B cell (primary cell): ENCODE measurements around the gene SHE. TPM values are rescaled to one million over a fixed set of nuclear protein-coding genes. Genes with fewer than 3 reads are reported as not detected.

Experiments
- ATAC-seq: fragments of 200-7000 bp; cut with Tn5 transposase; one replicate; pipeline ENCODE4 v1.10.0; 2021; ENCODE audit warnings: low read depth, mild to moderate bottlenecking, moderate number of reproducible peaks, moderate library complexity
- CTCF ChIA-PET: fragments of 350-600 bp; sonication (Branson Sonifier 250); formaldehyde crosslinking; loops from one replicate; lab custom pipeline; 2021; ENCODE audit warnings: antibody characterized with exemption, inconsistent platforms; lab: Charles Lee
- POLR2A ChIA-PET: fragments of 350-600 bp; sonication (Branson Sonifier 250); formaldehyde crosslinking; loops from one replicate; lab custom pipeline; 2021; ENCODE audit warnings: antibody characterized with exemption; lab: Charles Lee
- DNase-seq: peaks from one replicate; pipeline ENCODE4 v3.0.0; 2013
- H2AFZ ChIP-seq: 2 replicates; pipeline ENCODE4 v1.6.1; 2012; ENCODE audit warnings: mild to moderate bottlenecking, low read depth, low read length; ENCODE audit not compliant: insufficient read depth, poor library complexity, severe bottlenecking
- H3K27ac ChIP-seq, 2 donors: 1 replicate in 1 of 2; 2 replicates in 1 of 2; pipeline ENCODE4 v1.5.1; 2012 to 2013; ENCODE audit warnings: low read length in 2 of 2, mild to moderate bottlenecking in 2 of 2, moderate library complexity in 1 of 2
- H3K27me3 ChIP-seq, 4 experiments: fragments of 200-600 bp in 1 of 4; sonication (generic) in 1 of 4; replicated peaks in 1 of 4; 1 replicate in 2 of 4; 2 replicates in 2 of 4; pipeline versions ENCODE4 v1.6.1 to v1.7.0; 2013 to 2016; ENCODE audit warnings: low read length in 3 of 4, mild to moderate bottlenecking in 2 of 4, mixed read lengths in 1 of 4, moderate library complexity in 1 of 4; ENCODE audit not compliant: insufficient read depth in 4 of 4, control insufficient read depth in 3 of 4; ENCODE audit errors: control extremely low read depth in 1 of 4
- H3K36me3 ChIP-seq, 2 experiments: replicated peaks in 1 of 2; 1 replicate in 1 of 2; 2 replicates in 1 of 2; pipeline versions ENCODE4 v1.6.1 to v1.7.1; 2013; ENCODE audit warnings: low read length in 1 of 2; ENCODE audit not compliant: insufficient read depth in 2 of 2, control insufficient read depth in 1 of 2; ENCODE audit errors: control extremely low read depth in 1 of 2, extremely low read depth in 1 of 2
- H3K4me1 ChIP-seq, 2 donors: fragments of 200-600 bp in 1 of 2; sonication (generic) in 1 of 2; 1 replicate in 1 of 2; 2 replicates in 1 of 2; pipeline versions ENCODE4 v1.5.1 to v1.6.1; 2013 to 2017; ENCODE audit warnings: low read length in 2 of 2; ENCODE audit not compliant: control insufficient read depth in 2 of 2, insufficient read depth in 2 of 2
- H3K4me2 ChIP-seq: replicated peaks from 2 replicates; pipeline ENCODE3; 2012; ENCODE audit warnings: mild to moderate bottlenecking, low read depth, low read length; ENCODE audit not compliant: poor library complexity, severe bottlenecking
- H3K4me3 ChIP-seq, 5 experiments: fragments of 200-600 bp in 1 of 5; sonication (generic) in 1 of 5; 1 replicate in 3 of 5; 2 replicates in 2 of 5; pipeline versions ENCODE4 v1.5.1 to v1.7.0; 2011 to 2016; ENCODE audit warnings: low read length in 4 of 5, mild to moderate bottlenecking in 4 of 5, low read depth in 2 of 5, control low read depth in 1 of 5, moderate library complexity in 1 of 5; ENCODE audit not compliant: insufficient read depth in 1 of 5; ENCODE audit errors: control extremely low read depth in 1 of 5, extremely low read depth in 1 of 5
- H3K79me2 ChIP-seq: fragments of 200-600 bp; sonication (generic); one replicate; pipeline ENCODE4 v1.6.0; 2016; ENCODE audit warnings: low read length; ENCODE audit not compliant: control insufficient read depth, insufficient read depth
- H3K9ac ChIP-seq: fragments of 200-600 bp; sonication (generic); 2 replicates; pipeline ENCODE4 v1.6.1; 2017; ENCODE audit warnings: mild to moderate bottlenecking, low read length, moderate library complexity
- H3K9me3 ChIP-seq, 3 donors: one replicate each; pipeline versions ENCODE4 v1.6.1 to v1.7.1; 2013; ENCODE audit warnings: low read length in 2 of 3; ENCODE audit not compliant: control insufficient read depth in 2 of 3, insufficient read depth in 1 of 3; ENCODE audit errors: control extremely low read depth in 1 of 3
- H4K20me1 ChIP-seq: 2 replicates; pipeline ENCODE4 v1.6.0; 2012; ENCODE audit warnings: mild to moderate bottlenecking, low read length; ENCODE audit not compliant: insufficient read depth, control insufficient read depth, poor library complexity, severe bottlenecking
- H3K27ac Mint-ChIP-seq: one replicate; pipeline ENCODE4 v1.8.0; 2021; ENCODE audit warnings: mixed read lengths
- H3K27me3 Mint-ChIP-seq: one replicate; pipeline ENCODE4 v1.8.0; 2021; ENCODE audit warnings: mixed read lengths
- H3K4me1 Mint-ChIP-seq: one replicate; pipeline ENCODE4 v1.8.0; 2021; ENCODE audit warnings: mixed read lengths
- H3K4me3 Mint-ChIP-seq: one replicate; pipeline ENCODE4 v1.8.0; 2021; ENCODE audit warnings: mixed read lengths
- H3K9me3 Mint-ChIP-seq: one replicate; pipeline ENCODE4 v1.8.0; 2022; ENCODE audit warnings: mixed read lengths; ENCODE audit not compliant: insufficient read depth
- EZH2 ChIP-seq: IDR thresholded peaks from 2 replicates; pipeline ENCODE4 v1.6.1; 2012; ENCODE audit warnings: borderline replicate concordance, low read depth, mild to moderate bottlenecking, moderate library complexity, low read length; ENCODE audit not compliant: insufficient read depth, poor library complexity, severe bottlenecking
- WGBS: methylation state at CpG from one replicate; pipeline ENCODE4 v1.1.5; 2013; ENCODE audit warnings: missing lambda C conversion rate; ENCODE audit not compliant: insufficient coverage; 5-methylcytosine and 5-hydroxymethylcytosine counted together
- intact Hi-C: fragments of 100-400 bp; cut with micrococcal nuclease; formaldehyde crosslinking; loops from one replicate; pipeline ENCODE4 v1.10.0; 2022
- polyA plus RNA-seq: library from polyadenylated mRNA; depleted of rRNA; stranded (reverse); fragments of >200 nt; gene quantifications from 2 replicates; pipeline ENCODE4 v1.2.3, GENCODE V29; 2012
- total RNA-seq, 2 donors: library from RNA; stranded (reverse); fragments of 120-200 nt in 1 of 2; gene quantifications; 1 replicate in 1 of 2; 2 replicates in 1 of 2; pipeline versions ENCODE4 v1.2.3 to v1.2.4, GENCODE V29; 2013 to 2022
- TF ChIP-seq, protein P1 (sequence below): fragments of 200-600 bp; IDR thresholded peaks from one replicate; pipeline ENCODE4 v1.8.0; 2022; ENCODE audit warnings: antibody characterized with exemption, mild to moderate bottlenecking

Gene SHE
- total and polyA plus RNA-seq, 2 donors (not counting 1 experiment from before 2014, with no cell fraction given), result 0.01 TPM; not detected in 1

- TF ChIP-seq, protein P1, sequence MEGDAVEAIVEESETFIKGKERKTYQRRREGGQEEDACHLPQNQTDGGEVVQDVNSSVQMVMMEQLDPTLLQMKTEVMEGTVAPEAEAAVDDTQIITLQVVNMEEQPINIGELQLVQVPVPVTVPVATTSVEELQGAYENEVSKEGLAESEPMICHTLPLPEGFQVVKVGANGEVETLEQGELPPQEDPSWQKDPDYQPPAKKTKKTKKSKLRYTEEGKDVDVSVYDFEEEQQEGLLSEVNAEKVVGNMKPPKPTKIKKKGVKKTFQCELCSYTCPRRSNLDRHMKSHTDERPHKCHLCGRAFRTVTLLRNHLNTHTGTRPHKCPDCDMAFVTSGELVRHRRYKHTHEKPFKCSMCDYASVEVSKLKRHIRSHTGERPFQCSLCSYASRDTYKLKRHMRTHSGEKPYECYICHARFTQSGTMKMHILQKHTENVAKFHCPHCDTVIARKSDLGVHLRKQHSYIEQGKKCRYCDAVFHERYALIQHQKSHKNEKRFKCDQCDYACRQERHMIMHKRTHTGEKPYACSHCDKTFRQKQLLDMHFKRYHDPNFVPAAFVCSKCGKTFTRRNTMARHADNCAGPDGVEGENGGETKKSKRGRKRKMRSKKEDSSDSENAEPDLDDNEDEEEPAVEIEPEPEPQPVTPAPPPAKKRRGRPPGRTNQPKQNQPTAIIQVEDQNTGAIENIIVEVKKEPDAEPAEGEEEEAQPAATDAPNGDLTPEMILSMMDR, result no peak
- TF ChIP-seq EZH2, result no peak
- Histone ChIP-seq H3K79me2 (no peaks in the 10 kb centered on the region), H3K4me2 (no peak overlapping the region), H3K9ac (no peak overlapping the region), H2AFZ (no peak overlapping the region), H3K9me3 (peaks cover 0 to 3% (median 0%) of the 10 kb centered on the region in 3 donors), H3K27ac (no peak overlapping the region), H3K4me3 (no peak overlapping the region), H3K27me3 (no peaks in the 10 kb centered on the region), H3K36me3 (peaks cover 20 to 56% of the 10 kb centered on the region in 2 experiments), H3K4me1 (no peaks in the 10 kb centered on the region), H4K20me1 (peaks cover 32% of the 10 kb centered on the region)
- H3K27me3 Mint-ChIP-seq, result peaks cover 8% of the 10 kb centered on the region
- ChIA-PET CTCF (interaction anchor here (1.0 to 6.6 kb wide), 2 partner anchors 10 to 67 kb away, joined by 3 to 188 read pairs; no protein-coding TSS in a partner anchor), POLR2A (no interaction called here)
- intact Hi-C loops, result loop anchor here (5.0 kb wide), 1 partner anchor 227 kb away; the partner anchor contains the start of gene AQP10
- DNase-seq (no peak), ATAC-seq (no peak)
- H3K4me1 Mint-ChIP-seq, result peaks cover 7% of the 10 kb centered on the region
- no peak overlapping the region for H3K4me3 Mint-ChIP-seq
- WGBS, result 93% methylated on average over 2 of the region's 3 CpGs
- no peak overlapping the region for H3K27ac Mint-ChIP-seq
- no peaks in the 10 kb centered on the region for H3K9me3 Mint-ChIP-seq
Measured at GRCh38 chr1:154549202-154549770, 47.1 kb upstream of the SHE start.

DNA sequence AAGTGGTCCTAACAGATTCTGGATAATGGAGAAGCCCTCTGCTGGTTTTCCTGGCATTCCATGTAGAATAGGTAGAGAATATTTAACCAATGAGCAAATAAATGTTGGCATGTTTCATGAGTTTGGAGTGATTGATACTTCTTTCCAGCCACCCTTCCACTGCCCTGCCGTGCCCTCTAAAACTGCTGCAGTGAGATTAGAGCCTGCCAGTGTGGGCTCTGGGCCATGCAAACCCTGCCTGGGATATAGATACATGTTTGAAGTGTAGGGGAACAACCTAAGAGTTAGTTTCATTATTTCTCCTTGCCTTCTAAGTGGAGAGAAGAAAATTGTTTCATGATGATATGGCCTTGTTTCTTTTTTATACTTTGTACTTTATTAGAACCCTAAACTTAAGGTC is 45.8 kb upstream of the SHE start:
- Histone ChIP-seq H3K79me2 (no peaks in the 10 kb centered on the region), H3K36me3 (peaks cover 18 to 44% of the 10 kb centered on the region in 2 experiments), H4K20me1 (peaks cover 22% of the 10 kb centered on the region), H2AFZ (no peak overlapping the region), H3K27ac (no peak overlapping the region), H3K4me2 (no peak overlapping the region), H3K4me3 (no peak overlapping the region), H3K27me3 (no peaks in the 10 kb centered on the region), H3K4me1 (no peaks in the 10 kb centered on the region), H3K9ac (no peak overlapping the region), H3K9me3 (peaks cover 0 to 3% (median 0%) of the 10 kb centered on the region in 3 donors)
- peak overlapping the region; percentile 41 for H3K27ac Mint-ChIP-seq
- CTCF ChIA-PET, result interaction anchor here (1.2 to 6.6 kb wide), 2 partner anchors 60 to 66 kb away, joined by 3 to 188 read pairs; no protein-coding TSS in a partner anchor
- H3K4me1 Mint-ChIP-seq, result peaks cover 5% of the 10 kb centered on the region
- DNase-seq (no peak), ATAC-seq (no peak)
- intact Hi-C loops, result loop anchor here (5.0 kb wide), 1 partner anchor 226 kb away; the partner anchor contains the start of gene AQP10
- POLR2A ChIA-PET, result no interaction called here
- TF ChIP-seq, protein P1, result no peak
- TF ChIP-seq EZH2, result no peak
- H3K27me3 Mint-ChIP-seq, result peaks cover 8% of the 10 kb centered on the region
- 40% methylated on average over 1 of the region's 1 CpG for WGBS
- no peaks in the 10 kb centered on the region for H3K9me3 Mint-ChIP-seq
- no peak overlapping the region for H3K4me3 Mint-ChIP-seq
